Fibroblast of the aortic adventitia (primary cell): ENCODE data around the gene FBXO38. TPM values are rescaled to one million over a fixed set of nuclear protein-coding genes. Genes with fewer than 3 reads are reported as not detected.
A peak's percentile ranks its signal among the peaks of the same experiment; 100 is the strongest.

Experiments used
- DNase-seq: peaks from one replicate; pipeline ENCODE4 v3.0.0-alpha.2; 2010; ENCODE audit warnings: low read depth
- H3K4me3 ChIP-seq: 2 replicates; pipeline ENCODE4 v1.5.1; 2011; ENCODE audit warnings: low read depth, mild to moderate bottlenecking, control low read depth, low read length, moderate library complexity
- total RNA-seq: library from RNA; depleted of rRNA; stranded (reverse); fragments of >200 nt; gene quantifications from 2 replicates; pipeline ENCODE4 v1.2.3, GENCODE V29; 2012; ENCODE audit warnings: low replicate concordance
- TF ChIP-seq, protein P1 (sequence below): IDR thresholded peaks from 2 replicates; pipeline ENCODE4 v1.5.1; 2011; ENCODE audit warnings: mild to moderate bottlenecking, low read length, control low read depth, inconsistent platforms; ENCODE audit not compliant: insufficient read depth

The FBXO38 gene
- total RNA-seq, 1 donor = 61.0 TPM

GRCh38 chr5:148455185-148455584 is 71.4 kb downstream of the FBXO38 start:
- TF ChIP-seq, protein P1, sequence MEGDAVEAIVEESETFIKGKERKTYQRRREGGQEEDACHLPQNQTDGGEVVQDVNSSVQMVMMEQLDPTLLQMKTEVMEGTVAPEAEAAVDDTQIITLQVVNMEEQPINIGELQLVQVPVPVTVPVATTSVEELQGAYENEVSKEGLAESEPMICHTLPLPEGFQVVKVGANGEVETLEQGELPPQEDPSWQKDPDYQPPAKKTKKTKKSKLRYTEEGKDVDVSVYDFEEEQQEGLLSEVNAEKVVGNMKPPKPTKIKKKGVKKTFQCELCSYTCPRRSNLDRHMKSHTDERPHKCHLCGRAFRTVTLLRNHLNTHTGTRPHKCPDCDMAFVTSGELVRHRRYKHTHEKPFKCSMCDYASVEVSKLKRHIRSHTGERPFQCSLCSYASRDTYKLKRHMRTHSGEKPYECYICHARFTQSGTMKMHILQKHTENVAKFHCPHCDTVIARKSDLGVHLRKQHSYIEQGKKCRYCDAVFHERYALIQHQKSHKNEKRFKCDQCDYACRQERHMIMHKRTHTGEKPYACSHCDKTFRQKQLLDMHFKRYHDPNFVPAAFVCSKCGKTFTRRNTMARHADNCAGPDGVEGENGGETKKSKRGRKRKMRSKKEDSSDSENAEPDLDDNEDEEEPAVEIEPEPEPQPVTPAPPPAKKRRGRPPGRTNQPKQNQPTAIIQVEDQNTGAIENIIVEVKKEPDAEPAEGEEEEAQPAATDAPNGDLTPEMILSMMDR = no peak
- no peak for DNase-seq
- no peak overlapping the region for H3K4me3 ChIP-seq

DNA sequence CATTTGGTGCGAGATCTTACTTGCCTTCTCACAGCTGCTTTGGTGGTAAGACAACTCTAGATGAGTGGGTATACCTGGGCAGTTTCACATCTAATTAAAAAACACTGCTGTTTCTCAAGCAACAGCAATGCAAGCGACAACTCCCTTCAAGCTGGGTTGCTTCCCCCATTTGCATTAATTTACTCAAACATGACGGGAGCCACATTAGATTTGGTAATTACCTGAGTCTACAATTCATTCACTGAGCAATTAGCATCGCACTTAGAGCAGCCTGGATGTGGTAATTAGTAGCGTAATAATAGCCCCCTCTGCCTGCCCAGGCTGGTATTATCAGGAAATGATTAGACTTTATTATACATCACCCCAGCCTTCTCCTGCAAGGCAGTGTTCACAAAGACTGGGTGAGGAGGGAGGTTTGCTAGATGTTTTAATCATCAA is 73.4 kb downstream of the FBXO38 start:
- H3K4me3 ChIP-seq = no peak overlapping the region
- TF ChIP-seq, protein P1 = peak; percentile 35
- no peak for DNase-seq

DNA sequence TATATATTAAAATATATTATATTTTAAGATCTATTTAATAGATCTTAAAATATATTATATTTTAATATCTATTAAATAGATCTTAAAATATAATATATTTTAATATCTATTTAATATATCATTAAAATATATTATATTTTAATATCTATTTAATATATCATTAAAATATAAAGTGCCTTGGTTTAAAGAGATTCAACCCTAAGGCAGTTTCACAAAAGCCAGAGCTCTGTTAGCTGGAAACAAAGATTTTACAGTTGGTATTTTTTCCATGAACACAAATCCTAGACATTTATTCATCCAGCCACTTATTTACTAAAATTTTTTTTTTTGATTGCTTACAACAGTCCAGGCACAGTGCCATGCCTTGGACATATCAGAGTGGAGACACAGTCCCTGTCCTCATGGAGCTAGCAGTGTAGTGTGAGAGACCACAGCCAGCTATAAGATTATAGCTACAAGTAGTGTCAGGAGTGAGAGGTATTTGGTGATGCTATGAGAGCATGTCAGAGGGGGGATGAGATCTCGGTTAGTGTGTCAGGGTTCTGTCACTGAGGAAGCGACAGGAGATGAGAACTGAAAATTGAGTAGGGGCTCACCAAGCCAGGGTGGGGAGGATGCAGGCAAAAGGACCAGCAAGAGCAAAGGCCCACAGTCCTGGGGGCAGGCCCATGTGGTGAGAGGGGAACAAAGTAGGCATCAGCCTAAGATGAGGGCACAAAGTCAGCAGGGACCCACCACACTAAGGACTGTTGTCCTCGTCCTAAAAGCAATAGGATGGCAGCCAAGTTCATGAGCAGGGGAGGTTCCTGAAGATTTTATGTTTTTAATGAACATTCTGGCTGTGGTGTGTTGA is 74.5 kb downstream of the FBXO38 start:
- TF ChIP-seq, protein P1 = no peak
- DNase-seq = no peak
- no peak overlapping the region for H3K4me3 ChIP-seq

GRCh38 chr5:148459669-148460068 is 75.9 kb downstream of the FBXO38 start:
- DNase-seq = no peak
- TF ChIP-seq, protein P1 = no peak
- H3K4me3 ChIP-seq = no peak overlapping the region

GRCh38 chr5:148465381-148466235 is 81.8 kb downstream of the FBXO38 start:
- no peak for DNase-seq
- TF ChIP-seq, protein P1 = no peak
- H3K4me3 ChIP-seq = no peak overlapping the region

GRCh38 chr5:148466236-148466580 is 82.5 kb downstream of the FBXO38 start:
- TF ChIP-seq, protein P1 = no peak
- H3K4me3 ChIP-seq = no peak overlapping the region
- no peak for DNase-seq
